Hypothalamus (tissue), 51 donors: ENCODE results near the gene FAM83D.
"Not testable (repeated sequence)": the region's sequence is repeated elsewhere in the genome, so short reads cannot be mapped to it uniquely, and the experiment has no call there.

Experiments used
- DNase-seq, 51 donors: peaks; one replicate each; lab custom pipeline; 2025; lab: John Stamatoyannopoulos, UW

The FAM83D gene

DNA sequence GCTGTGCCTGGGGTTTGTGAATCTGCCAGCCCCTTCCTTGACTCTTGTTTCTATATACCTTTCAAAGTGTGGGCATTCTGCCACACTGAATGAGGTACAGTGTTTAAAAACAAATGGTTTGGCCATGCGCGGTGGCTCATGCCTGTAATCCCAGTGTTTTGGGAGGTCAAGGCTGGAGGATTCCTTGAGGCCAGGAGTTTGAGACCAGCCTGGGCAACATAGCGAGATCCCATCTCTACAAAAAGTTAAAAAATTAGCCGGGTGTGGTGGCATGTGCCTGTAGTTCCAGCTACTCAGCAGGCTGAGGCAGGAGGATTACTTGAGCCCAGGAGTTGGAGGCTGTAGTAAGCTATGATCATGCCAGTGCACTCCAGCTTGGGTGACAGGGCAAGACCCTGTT, 5.8 kb downstream of the FAM83D start:
- DNase-seq: no peak

DNA sequence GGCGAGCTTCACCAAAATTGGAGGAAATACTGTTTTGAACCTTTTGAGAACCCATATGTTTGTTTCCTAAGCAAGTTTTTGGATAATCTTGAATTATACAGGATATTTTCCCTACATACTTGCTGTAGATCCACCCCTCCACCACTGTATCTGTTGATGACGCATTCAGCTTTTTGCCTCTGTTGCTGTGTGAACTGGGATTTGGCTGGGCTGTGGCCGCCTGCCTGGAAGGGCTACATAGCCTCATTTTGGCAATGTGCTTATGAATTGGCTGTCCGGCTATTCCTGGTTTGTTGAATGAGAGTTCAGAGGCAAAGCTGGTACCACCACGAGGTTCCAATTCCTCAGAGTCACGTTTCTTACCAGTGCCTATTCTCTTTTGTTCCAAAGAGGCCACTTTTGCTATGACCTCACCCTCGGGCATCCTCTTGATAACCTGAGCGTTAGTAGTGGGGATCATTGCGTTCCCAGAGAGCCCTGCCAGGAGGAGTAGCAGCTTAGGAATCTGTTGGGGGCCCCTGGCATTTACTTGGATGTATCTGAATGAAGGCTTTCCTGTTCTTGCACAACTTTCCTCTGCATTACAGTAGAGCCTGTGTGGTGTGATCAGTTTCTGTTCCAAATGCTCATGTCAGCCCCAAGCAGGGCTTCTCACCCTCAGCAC, 6.4 kb downstream of the FAM83D start:
- DNase-seq: peak in 1 of 51 donors; percentile 7

DNA sequence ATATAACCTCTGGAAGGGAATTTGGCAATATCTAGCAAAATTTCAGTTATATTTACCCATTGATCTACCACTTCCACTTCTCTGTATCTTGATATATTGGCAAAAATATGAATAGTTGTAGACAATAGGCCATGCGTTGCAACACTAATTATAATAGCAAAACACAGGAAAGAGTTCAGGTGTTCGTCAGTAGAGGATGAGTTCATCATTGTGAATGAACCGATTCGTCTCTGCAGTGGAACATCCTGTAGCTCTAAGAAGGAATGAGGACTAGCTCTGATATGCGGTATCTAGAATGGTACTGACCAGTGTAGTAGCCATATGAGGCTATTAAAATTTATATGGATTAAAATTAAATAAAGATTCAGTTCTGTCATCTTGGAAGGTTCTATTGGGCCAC, 8.3 kb downstream of the FAM83D start:
- DNase-seq: no peak

DNA sequence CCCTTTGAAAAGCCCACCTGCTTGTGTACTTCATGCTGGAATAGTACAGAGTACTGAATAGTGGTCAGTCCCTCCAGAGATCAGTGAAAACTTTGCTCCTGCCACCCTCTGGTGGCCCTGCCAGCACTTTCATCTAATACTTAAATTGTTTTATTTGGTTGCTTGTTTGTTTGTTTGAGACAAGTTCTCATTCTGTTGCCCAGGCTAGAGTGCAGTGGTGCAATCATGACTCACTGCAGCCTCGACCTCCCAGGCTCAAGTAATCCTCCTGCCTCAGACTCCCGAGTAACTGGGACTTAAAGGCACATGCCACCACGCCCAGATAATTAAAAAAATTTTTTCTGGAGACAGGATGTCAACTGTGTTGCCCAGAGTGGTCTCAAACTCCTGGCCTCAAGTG, 9.1 kb downstream of the FAM83D start:
- DNase-seq: no peak

DNA sequence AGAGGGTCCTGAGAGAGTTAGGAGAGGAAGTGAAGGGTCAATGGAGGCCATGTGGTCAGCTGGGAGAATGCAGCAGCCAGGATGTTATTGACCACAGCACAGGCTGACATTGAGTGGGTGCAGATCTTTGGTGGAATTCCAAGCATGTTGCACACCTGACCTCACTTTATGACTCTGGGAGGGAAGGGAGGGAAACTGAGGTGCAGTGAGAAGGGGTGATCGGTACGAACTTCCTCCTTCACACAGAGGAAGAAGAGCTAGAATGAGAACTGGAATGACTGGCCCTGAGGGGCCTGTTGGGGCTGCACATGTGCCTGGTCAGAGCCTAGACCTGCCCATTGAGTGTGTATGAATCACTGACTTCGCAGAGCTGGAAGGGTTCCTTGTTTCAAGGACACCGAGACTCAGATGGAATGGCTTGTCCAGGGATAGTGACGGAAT, 9.8 kb downstream of the FAM83D start:
- DNase-seq: no peak

DNA sequence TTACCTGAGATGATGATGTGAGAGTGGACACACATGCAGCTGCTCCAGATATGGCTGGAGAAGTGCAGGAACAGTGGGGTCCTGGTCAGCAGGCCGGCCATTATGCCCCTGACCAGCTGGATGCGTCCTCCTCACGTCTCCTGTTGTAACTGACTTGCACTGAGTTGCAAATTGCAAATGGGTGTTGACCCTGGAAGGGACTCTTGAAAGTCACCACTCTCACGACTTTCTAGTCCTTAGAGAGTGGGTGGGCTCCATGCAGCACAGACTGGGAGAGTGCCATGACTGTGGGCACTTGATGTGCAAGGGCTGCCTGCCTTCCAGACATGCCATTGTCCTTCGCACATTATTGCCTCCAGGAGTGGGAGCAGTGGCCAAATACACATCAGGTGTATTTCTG, 10.8 kb downstream of the FAM83D start:
- DNase-seq: no peak

DNA sequence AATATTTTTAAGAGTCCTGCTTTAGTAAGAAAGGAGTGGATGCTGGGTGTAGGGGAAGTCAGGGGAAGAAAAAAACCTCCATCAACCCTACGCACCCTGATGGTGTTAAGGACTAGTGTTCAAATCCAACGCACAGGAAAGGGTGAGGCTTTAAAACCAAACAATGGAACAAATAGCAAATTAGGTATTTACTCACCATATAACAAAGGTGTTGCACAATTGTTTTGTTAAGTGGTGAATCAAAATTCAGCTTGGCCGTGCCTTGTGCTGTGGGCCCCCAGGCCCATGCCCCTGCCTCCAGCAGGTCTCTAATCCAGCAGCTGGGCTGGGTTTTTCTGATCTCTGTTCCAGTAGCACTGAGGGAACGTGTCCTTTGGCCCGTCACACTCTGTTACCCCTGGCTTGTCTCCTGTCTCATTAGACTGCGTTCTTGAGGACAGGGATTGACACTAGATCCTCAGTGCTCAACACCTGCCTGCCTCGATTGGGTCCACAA, 11.8 kb downstream of the FAM83D start:
- no peak for DNase-seq

DNA sequence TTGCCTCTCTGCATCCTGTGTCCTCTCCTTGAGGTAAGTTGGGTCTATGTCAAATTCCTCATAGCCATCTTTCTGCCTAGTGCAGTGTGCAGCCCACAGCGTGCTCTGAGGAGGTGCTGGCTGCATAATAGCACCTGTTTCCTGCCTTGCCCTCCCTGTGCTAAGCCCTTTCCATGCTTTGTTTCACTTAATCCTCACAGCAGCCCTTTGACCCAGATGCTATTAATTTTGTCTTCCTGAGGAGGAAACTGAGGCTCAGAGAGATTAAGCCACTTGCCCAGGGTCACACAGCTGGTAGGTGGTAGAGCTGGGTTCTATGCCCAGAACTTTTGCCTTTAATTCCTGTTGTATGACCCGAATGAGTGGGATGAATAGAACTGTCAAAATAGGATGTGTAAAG, 13.5 kb downstream of the FAM83D start:
- no peak for DNase-seq

DNA sequence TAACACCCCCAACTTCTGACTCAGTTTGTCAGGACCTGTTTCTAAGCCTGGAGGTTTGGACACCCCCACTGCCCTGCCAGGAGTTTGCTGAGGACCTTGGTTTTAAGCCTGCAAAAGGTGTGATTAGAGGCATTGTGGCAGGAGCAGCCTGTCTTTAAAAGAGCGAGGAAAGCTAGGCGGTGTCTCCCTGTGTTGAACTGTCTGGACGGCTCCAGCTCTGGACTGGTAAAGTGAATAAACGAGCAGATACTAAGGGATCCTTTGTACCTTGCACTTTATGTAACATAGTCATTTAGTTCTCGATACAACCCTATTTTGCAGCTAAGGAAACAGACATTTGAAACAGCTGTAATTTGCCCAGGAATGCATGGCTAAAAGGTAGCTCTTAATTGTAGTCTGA, 14.4 kb downstream of the FAM83D start:
- no peak for DNase-seq

DNA sequence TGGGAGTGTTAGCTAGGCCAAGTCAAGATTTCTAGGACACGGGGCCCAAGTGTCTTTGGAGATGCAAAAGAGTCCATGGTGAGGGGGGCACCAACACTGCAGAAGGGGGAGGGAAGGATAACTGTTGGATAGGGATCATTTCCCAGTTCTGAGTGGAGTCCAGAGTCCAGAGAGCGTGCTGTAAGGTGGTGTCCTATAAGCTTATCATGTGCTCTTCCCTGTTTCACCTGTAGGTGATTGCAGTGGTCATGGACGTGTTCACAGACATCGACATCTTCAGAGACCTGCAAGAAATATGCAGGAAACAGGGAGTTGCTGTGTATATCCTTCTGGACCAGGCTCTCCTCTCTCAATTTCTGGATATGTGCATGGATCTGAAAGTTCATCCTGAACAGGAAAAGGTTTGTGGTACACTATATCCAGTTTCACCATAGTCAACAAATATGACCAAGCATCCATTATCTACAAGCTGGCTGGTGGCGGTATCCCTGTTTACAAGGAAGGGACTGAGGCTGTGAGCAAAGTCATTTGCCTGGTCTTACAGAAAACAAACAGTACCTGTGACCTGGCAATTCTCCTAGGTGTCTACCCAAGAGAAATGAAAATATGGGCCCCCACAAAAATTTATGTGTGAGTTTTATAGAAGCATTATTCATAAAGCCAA, 15.6 kb downstream of the FAM83D start:
- DNase-seq: no peak

DNA sequence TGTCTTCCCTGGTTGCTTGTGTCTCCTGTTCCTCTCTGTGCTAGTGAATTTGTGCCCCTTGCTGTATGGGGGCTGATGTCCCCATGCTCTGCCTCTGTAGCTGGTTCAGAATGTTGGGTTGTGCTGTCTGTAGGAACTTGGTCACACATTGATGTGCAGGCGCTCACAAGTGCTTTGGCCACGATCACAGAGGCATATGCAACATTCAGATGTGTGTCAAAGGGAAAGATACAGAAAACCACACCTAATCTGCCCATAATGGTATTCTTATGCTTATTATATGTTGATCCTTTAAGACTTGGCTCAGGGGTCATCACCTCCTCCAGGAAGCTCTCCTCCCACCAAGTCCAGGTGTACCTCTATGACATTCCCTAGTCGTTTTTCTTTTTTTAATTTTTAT, 18.8 kb downstream of the FAM83D start:
- no peak for DNase-seq

DNA sequence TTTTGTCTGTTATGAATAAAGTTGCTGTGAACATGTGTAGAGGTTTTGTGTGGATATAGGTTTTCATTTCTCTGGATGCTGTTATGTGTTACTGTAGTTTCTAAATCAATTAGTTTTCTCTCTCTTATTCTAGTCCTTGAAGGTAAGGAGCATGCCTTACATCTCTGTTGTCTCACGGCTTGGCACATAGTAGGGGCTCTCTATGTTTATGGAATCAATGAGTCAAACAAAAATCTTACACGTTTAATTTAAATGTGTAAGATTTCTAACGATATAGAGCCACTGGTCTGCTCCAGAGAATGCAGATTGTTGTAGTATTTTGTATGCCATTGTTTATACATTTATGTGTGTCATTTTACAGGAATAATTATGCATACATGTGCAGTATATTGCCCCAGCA, 20.6 kb downstream of the FAM83D start:
- DNase-seq: no peak

DNA sequence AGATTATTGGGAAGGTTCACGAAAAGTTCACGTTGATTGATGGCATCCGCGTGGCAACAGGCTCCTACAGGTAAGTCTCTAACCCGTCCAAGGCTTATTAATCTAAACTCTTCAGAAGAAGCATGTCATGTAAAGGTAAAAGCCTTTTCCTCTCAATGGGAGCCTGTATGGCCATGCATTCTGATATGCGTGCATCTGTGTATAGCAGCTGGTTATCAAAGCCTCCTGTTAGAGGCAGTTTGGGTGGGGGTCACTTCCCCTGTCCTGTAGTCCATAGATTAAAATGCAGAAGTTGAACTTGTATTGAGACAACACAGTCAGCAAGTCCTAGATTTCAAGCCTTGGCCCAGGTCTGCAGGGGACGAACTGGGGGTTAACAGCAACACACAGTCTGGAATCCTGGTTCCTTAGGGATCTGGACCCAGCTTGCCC, 21.7 kb downstream of the FAM83D start:
- DNase-seq: no peak

DNA sequence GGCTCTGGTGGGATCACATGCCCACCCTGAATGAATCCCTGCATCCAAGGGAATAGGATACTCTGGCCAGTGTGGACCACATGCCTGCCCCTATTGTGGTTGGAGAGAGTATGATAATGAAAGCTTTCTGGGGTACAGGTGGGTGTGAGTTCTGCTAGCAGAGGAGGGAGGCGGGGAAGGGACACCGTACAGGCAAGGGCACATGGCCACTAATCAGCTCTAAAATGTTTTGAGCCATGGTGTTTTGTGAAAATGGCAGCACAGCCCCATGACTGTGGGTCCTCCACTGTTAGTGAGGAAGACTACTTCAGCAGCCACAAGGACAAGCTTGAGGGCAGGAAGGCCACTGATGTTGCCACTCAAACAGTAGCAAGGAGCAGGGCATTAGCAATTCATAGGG, 24.0 kb downstream of the FAM83D start:
- no peak for DNase-seq

DNA sequence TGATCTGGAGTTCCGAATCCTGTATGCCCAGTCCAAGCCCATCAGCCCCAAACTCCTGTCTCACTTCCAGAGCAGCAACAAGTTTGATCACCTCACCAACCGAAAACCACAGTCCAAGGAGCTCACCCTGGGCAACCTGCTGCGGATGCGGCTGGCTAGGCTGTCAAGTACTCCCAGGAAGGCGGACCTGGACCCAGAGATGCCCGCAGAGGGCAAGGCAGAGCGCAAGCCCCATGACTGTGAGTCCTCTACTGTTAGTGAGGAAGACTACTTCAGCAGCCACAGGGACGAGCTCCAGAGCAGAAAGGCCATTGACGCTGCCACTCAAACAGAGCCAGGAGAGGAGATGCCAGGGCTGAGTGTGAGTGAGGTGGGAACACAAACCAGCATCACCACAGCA, 25.4 kb downstream of the FAM83D start:
- DNase-seq: no peak

DNA sequence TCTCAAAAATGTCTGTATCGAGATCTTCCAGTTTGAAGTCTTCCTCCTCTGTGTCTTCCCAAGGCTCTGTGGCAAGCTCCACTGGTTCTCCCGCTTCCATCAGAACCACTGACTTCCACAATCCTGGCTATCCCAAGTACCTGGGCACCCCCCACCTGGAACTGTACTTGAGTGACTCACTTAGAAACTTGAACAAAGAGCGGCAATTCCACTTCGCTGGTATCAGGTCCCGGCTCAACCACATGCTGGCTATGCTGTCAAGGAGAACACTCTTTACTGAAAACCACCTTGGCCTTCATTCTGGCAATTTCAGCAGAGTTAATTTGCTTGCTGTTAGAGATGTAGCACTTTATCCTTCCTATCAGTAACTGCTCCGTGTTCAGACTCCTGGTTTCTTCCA, 25.9 kb downstream of the FAM83D start:
- no peak for DNase-seq

DNA sequence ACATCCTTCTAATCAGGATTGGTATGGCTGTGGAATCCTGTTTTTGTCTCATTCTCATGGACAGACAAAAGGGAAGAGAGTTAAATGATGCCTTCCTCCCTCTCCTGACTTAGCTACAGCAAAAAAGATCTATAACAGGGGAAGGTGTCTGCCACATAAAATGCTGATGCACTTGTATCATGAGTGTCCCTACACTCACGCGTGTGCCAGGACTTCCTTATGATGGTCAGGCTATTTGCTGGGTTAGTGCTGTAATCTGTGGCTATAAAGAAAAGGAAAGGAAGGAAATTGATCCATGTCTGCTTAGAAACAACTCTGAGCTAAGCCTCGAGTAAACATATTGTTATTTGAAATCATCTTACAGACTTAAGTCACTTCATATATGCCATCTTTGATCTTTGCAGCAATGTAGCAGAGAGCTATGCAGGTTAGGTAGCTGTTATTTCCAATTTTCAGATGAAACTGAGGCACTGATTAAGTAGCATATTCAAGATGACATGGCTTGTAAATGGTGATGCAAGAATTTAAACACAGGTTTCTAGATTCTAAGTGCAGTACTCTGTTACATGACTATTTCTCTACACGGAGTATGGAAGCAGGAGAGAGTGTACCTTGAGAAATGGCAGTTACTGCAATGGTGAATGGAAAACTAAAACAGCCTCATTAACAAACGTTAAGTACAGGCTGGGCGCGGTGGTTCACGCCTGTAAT, 27.6 kb downstream of the FAM83D start:
- DNase-seq: no peak

DNA sequence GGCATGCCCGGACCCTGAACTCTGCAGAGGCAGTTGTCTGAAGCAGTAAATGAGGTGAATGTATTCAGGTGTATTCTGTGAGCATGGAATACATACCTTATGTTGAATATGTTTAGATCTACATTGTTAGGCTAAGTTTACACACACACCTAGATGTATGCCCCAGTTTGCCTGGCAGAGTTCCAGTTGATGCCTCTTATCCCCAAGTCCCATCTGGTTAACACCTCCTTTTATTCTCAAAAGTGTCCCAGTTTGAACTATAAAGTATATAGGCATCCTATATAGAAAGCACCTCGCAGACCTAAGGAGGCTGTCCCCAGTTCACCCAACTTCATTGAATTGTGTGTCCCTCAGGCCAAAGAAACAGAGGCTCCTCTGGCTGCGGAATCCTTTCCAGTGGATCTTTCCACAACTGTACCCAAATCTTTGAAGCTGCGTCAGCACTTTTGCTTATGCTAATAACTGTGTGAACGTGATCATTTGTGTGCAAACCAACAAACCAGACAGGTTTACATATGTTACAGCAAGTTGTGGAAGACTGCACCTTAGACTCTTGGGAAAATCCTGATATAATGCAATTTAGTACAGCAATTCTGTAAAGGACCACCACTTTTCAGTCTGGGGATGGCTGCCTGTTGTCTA, 31.1 kb downstream of the FAM83D start:
- no peak for DNase-seq

DNA sequence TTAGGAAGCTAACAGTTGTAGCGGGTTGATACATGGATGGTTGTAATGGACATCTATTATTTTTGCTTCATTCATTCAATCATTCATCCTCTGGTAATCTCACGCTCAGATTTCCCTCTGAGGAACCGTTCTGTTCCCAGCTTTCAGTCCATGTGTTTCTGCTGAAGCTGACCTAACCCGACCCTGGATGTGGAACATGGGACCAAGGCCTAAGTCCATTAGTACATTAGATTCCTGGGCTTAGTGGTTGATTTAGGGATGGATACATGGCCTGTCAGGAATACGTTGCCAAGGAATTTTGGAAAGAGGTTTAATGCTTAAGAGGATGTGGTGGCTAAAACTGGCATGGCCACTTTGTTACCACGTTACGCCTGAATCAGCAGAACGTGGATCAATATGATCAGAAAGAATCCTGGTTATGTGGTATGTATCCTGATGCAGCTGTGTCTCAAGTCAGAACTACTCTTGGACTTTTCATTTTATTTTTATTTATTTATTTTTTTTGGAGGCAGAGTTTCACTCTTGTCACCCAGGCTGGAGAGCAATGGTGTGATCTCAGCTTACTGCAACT, 31.8 kb downstream of the FAM83D start:
- no peak for DNase-seq

DNA sequence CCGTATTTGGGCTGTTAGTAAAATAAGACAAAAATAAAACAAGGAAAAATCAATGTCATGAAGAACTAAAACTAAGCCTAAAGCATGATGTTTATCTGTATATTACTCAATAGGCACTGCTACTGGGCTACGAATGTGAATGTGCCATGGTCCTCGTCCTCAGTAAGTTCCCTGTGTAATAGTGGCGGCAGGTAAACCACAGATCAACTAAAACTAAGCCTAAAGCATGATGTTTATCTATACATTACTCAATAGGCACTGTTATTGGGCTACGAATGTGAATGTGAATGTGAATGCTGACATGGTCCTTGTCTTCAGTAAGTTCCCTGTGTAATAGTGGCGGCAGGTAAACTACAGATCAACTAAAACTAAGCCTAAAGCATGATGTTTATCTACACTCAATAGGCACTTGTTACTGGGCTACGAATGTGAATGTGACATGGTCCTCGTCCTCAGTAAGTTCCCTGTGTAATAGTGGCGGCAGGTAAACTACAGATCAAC, 34.0 kb downstream of the FAM83D start:
- not testable (repeated sequence) for DNase-seq

DNA sequence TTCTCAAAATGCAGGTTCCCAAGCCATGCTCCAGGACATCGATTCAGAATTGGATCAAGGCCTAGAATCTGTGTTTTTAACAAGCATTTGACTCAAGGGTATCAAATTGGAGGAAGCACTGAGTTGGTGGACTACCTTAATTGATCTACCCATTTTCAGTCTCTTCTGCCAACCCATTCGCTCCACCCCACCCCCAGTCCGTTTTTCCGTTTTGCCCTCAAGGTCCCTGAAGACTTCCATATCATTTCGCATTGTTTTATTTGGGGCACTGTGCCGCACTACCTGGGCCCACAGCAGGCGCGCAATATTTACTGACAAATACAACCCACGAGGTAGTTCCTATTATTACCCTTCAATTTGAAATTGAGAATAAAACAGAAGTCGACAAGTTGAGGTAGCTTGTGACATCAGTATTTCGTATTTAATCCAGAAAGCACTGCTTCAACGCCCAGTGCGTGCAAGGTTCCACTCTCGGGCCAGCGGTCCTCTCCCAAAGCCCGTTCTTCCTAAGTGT, 35.4 kb downstream of the FAM83D start:
- DNase-seq: peak in 2 of 51 donors; percentile 15 to 20
